ENCODE measurements around the gene NTN1. TPM values are rescaled to one million over a fixed set of nuclear protein-coding genes. Genes with fewer than 3 reads are reported as not detected.

NTN1 gene
- total RNA-seq, 1 donor from 2014 or later, result 0.41 TPM

GRCh38 chr17:9269350-9270035 lies 248.2 kb downstream of the NTN1 start:
- Mint-ChIP-seq H3K4me1 (ENCODE audit: low read depth) (peaks cover 13% of the 10 kb centered on the region), H3K4me3 (ENCODE audit: low read depth) (no peak overlapping the region), H3K36me3 (ENCODE audit: low read depth) (no peaks in the 10 kb centered on the region), H3K27me3 (ENCODE audit: low read depth) (no peaks in the 10 kb centered on the region), H3K27ac (no peak overlapping the region), H3K9me3 (no peaks in the 10 kb centered on the region)
- no peak for DNase-seq (ENCODE audit: low spot score)
- intact Hi-C loops (cut with micrococcal nuclease), result loop anchor here (5.0 to 10.0 kb wide), 2 partner anchors 32 to 315 kb away; no protein-coding TSS in a partner anchor

- Mint-ChIP-seq H3K4me1 (ENCODE audit: low read depth) (peaks cover 18% of the 10 kb centered on the region), H3K36me3 (ENCODE audit: low read depth) (no peaks in the 10 kb centered on the region), H3K4me3 (ENCODE audit: low read depth) (no peak overlapping the region), H3K9me3 (no peaks in the 10 kb centered on the region), H3K27me3 (ENCODE audit: low read depth) (no peaks in the 10 kb centered on the region), H3K27ac (no peak overlapping the region)
- DNase-seq (ENCODE audit: low spot score), result no peak
- intact Hi-C loops (cut with micrococcal nuclease), result loop anchor here (5.0 to 10.0 kb wide), 2 partner anchors 34 to 316 kb away; no protein-coding TSS in a partner anchor
Observed at GRCh38 chr17:9270921-9271320, 249.6 kb downstream of the NTN1 start.

GRCh38 chr17:9271989-9272388 lies 250.7 kb downstream of the NTN1 start:
- intact Hi-C loops (cut with micrococcal nuclease), result loop anchor here (5.0 to 10.0 kb wide), 2 partner anchors 35 to 317 kb away; no protein-coding TSS in a partner anchor
- H3K9me3 Mint-ChIP-seq, result no peaks in the 10 kb centered on the region
- H3K27me3 Mint-ChIP-seq (ENCODE audit: low read depth), result no peaks in the 10 kb centered on the region
- H3K4me3 Mint-ChIP-seq (ENCODE audit: low read depth), result no peak overlapping the region
- no peaks in the 10 kb centered on the region for H3K36me3 Mint-ChIP-seq (ENCODE audit: low read depth)
- peaks cover 18% of the 10 kb centered on the region for H3K4me1 Mint-ChIP-seq (ENCODE audit: low read depth)
- H3K27ac Mint-ChIP-seq, result no peak overlapping the region
- DNase-seq (ENCODE audit: low spot score), result no peak

GRCh38 chr17:9272501-9273200 lies 251.3 kb downstream of the NTN1 start:
- Mint-ChIP-seq H3K9me3 (no peaks in the 10 kb centered on the region), H3K27me3 (ENCODE audit: low read depth) (no peaks in the 10 kb centered on the region), H3K36me3 (ENCODE audit: low read depth) (no peaks in the 10 kb centered on the region), H3K4me3 (ENCODE audit: low read depth) (no peak overlapping the region), H3K27ac (peak overlapping the region; percentile 72), H3K4me1 (ENCODE audit: low read depth) (peaks cover 18% of the 10 kb centered on the region)
- intact Hi-C loops (cut with micrococcal nuclease), result loop anchor here (1.0 to 10.0 kb wide), 3 partner anchors 20 to 318 kb away; no protein-coding TSS in a partner anchor
- DNase-seq (ENCODE audit: low spot score), result no peak

GRCh38 chr17:9273428-9274391 lies 252.4 kb downstream of the NTN1 start:
- Mint-ChIP-seq H3K4me3 (ENCODE audit: low read depth) (peak overlapping the region; percentile 18), H3K36me3 (ENCODE audit: low read depth) (no peaks in the 10 kb centered on the region), H3K27me3 (ENCODE audit: low read depth) (no peaks in the 10 kb centered on the region), H3K9me3 (no peaks in the 10 kb centered on the region), H3K27ac (peak overlapping the region; percentile 72), H3K4me1 (ENCODE audit: low read depth) (peaks cover 18% of the 10 kb centered on the region)
- intact Hi-C loops (cut with micrococcal nuclease), result loop anchor here (1.0 to 10.0 kb wide), 4 partner anchors 17 to 319 kb away; no protein-coding TSS in a partner anchor
- DNase-seq (ENCODE audit: low spot score), result no peak

GRCh38 chr17:9274973-9275372 lies 253.7 kb downstream of the NTN1 start:
- Mint-ChIP-seq H3K4me3 (ENCODE audit: low read depth) (no peak overlapping the region), H3K4me1 (ENCODE audit: low read depth) (peaks cover 18% of the 10 kb centered on the region), H3K9me3 (no peaks in the 10 kb centered on the region), H3K36me3 (ENCODE audit: low read depth) (no peaks in the 10 kb centered on the region), H3K27me3 (ENCODE audit: low read depth) (no peaks in the 10 kb centered on the region), H3K27ac (peak overlapping the region; percentile 9)
- no peak for DNase-seq (ENCODE audit: low spot score)
- intact Hi-C loops (cut with micrococcal nuclease), result loop anchor here (1.0 to 10.0 kb wide), 3 partner anchors 15 to 320 kb away; no protein-coding TSS in a partner anchor

GRCh38 chr17:9279893-9280292 lies 258.6 kb downstream of the NTN1 start:
- Mint-ChIP-seq H3K36me3 (ENCODE audit: low read depth) (no peaks in the 10 kb centered on the region), H3K4me1 (ENCODE audit: low read depth) (peaks cover 5% of the 10 kb centered on the region), H3K4me3 (ENCODE audit: low read depth) (no peak overlapping the region), H3K27ac (no peak overlapping the region), H3K9me3 (no peaks in the 10 kb centered on the region), H3K27me3 (ENCODE audit: low read depth) (no peaks in the 10 kb centered on the region)
- DNase-seq (ENCODE audit: low spot score), result no peak
- intact Hi-C loops (cut with micrococcal nuclease), result loop anchor here (10.0 kb wide), 1 partner anchor 325 kb away; no protein-coding TSS in a partner anchor

- Mint-ChIP-seq H3K27ac (no peak overlapping the region), H3K27me3 (ENCODE audit: low read depth) (no peaks in the 10 kb centered on the region), H3K36me3 (ENCODE audit: low read depth) (no peaks in the 10 kb centered on the region), H3K4me1 (ENCODE audit: low read depth) (peaks cover 5% of the 10 kb centered on the region), H3K4me3 (ENCODE audit: low read depth) (no peak overlapping the region), H3K9me3 (no peaks in the 10 kb centered on the region)
- DNase-seq (ENCODE audit: low spot score), result no peak
- intact Hi-C loops (cut with micrococcal nuclease), result no loop called here
Observed at GRCh38 chr17:9283909-9284308, 262.6 kb downstream of the NTN1 start.

GRCh38 chr17:9284884-9285283 lies 263.6 kb downstream of the NTN1 start:
- intact Hi-C loops (cut with micrococcal nuclease), result no loop called here
- H3K36me3 Mint-ChIP-seq (ENCODE audit: low read depth), result no peaks in the 10 kb centered on the region
- H3K27ac Mint-ChIP-seq, result no peak overlapping the region
- H3K4me1 Mint-ChIP-seq (ENCODE audit: low read depth), result peaks cover 13% of the 10 kb centered on the region
- H3K9me3 Mint-ChIP-seq, result no peaks in the 10 kb centered on the region
- H3K27me3 Mint-ChIP-seq (ENCODE audit: low read depth), result no peaks in the 10 kb centered on the region
- H3K4me3 Mint-ChIP-seq (ENCODE audit: low read depth), result no peak overlapping the region
- DNase-seq (ENCODE audit: low spot score), result no peak

- intact Hi-C loops (cut with micrococcal nuclease), result no loop called here
- Mint-ChIP-seq H3K36me3 (ENCODE audit: low read depth) (no peaks in the 10 kb centered on the region), H3K4me3 (ENCODE audit: low read depth) (no peak overlapping the region), H3K27me3 (ENCODE audit: low read depth) (no peaks in the 10 kb centered on the region), H3K9me3 (no peaks in the 10 kb centered on the region), H3K4me1 (ENCODE audit: low read depth) (peaks cover 22% of the 10 kb centered on the region), H3K27ac (no peak overlapping the region)
- DNase-seq (ENCODE audit: low spot score), result no peak
Observed at GRCh38 chr17:9285602-9286427, 264.5 kb downstream of the NTN1 start.

GRCh38 chr17:9286434-9286833 lies 265.1 kb downstream of the NTN1 start:
- DNase-seq (ENCODE audit: low spot score), result no peak
- Mint-ChIP-seq H3K4me1 (ENCODE audit: low read depth) (peaks cover 23% of the 10 kb centered on the region), H3K9me3 (no peaks in the 10 kb centered on the region), H3K4me3 (ENCODE audit: low read depth) (no peak overlapping the region), H3K27ac (no peak overlapping the region), H3K27me3 (ENCODE audit: low read depth) (no peaks in the 10 kb centered on the region), H3K36me3 (ENCODE audit: low read depth) (no peaks in the 10 kb centered on the region)
- intact Hi-C loops (cut with micrococcal nuclease), result no loop called here

- intact Hi-C loops (cut with micrococcal nuclease), result no loop called here
- Mint-ChIP-seq H3K9me3 (no peaks in the 10 kb centered on the region), H3K27ac (no peak overlapping the region), H3K4me1 (ENCODE audit: low read depth) (peaks cover 23% of the 10 kb centered on the region), H3K27me3 (ENCODE audit: low read depth) (no peaks in the 10 kb centered on the region), H3K36me3 (ENCODE audit: low read depth) (no peaks in the 10 kb centered on the region), H3K4me3 (ENCODE audit: low read depth) (no peak overlapping the region)
- DNase-seq (ENCODE audit: low spot score), result no peak
Observed at GRCh38 chr17:9287306-9287705, 266.0 kb downstream of the NTN1 start.
